ENCODE measurements around the gene RAD21L1. TPM values are rescaled to one million over a fixed set of nuclear protein-coding genes. Genes with fewer than 3 reads are reported as not detected.

The RAD21L1 gene
- total and polyA plus RNA-seq, 2 of the 8 experiments (the other 6 are each of a cell fraction or from before 2014, with no cell fraction given), result 0.06 to 0.26 TPM

- TF ChIP-seq BCL11A (IDR thresholded peaks at IDR 0.05; ENCODE audit: low read depth in 2 of 2, low read length in 2 of 2), result no peak
- TF ChIP-seq JUND (IDR thresholded peaks at IDR 0.05; ENCODE audit: low read length), result no peak
- TF ChIP-seq TCF12 (IDR thresholded peaks at IDR 0.05; ENCODE audit: low read depth, low read length), result no peak
- TF ChIP-seq E2F6 (IDR thresholded peaks at IDR 0.05), result no peak
- TF ChIP-seq SIX5 (IDR thresholded peaks at IDR 0.05; ENCODE audit: low read depth, low read length), result no peak
- TF ChIP-seq SRF (IDR thresholded peaks at IDR 0.05; ENCODE audit: low read depth, low read length), result no peak
- TF ChIP-seq CBX5 (IDR thresholded peaks at IDR 0.05; ENCODE audit: low read depth, low read length), result no peak
- TF ChIP-seq SIRT6 (IDR thresholded peaks at IDR 0.05; ENCODE audit: low read length), result no peak
These were observed 50.1 kb downstream of the RAD21L1 start (continued) for GRCh38 chr20:1275919-1276318.

Data from H1 (cell line).